HuH-7.5 (cell line): Measurements from ENCODE around the gene SGCB.
"Not testable (repeated sequence)": the region's sequence is repeated elsewhere in the genome, so short reads cannot be mapped to it uniquely, and the experiment has no call there.

ENCODE experiments used
- DNase-seq: peaks from one replicate; pipeline ENCODE4 v3.0.0; 2011; ENCODE audit warnings: low spot score

The SGCB gene, protein sequence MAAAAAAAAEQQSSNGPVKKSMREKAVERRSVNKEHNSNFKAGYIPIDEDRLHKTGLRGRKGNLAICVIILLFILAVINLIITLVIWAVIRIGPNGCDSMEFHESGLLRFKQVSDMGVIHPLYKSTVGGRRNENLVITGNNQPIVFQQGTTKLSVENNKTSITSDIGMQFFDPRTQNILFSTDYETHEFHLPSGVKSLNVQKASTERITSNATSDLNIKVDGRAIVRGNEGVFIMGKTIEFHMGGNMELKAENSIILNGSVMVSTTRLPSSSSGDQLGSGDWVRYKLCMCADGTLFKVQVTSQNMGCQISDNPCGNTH

DNA sequence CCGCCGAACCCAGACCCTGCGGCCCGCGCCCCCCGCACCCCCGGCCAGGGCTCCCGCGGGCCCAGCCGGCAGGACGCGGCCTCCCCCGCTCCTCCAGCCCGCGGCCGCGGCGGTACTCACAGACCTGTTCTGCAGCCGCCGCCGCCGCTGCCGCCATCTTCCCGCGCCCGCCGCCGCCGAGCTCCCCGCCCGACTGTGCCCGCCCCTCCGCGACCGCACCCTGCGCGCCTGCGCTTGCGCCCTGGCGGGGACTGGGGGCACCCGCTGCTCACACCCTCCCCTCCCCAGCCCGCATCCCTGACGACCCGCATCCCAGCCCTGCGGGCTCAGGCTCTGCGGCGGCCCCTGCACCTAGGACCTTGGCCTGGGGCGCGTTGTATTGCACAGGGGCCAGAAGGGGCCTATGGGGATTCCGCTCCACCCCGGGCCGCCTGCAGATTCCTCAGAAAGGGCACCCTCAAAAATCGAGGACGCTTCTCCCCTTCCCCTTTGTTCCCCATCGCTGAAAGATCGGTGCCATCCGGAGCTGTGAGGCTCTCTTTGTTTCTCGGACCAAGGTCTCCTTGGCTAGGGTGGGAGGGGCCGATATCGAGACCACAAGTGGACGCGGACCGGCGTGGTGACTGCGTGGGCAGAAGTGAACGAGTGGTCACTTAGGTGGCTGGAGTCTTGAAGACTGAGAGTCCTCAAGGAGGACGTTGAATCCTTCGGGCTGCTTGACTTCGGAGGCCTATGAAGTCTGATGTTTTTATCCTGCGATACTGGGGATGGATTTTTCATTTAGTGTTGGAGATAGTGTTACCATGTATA, at the start of gene SGCB:
Gene SGCB (minus strand): TSS at position 197 of the 810 bp plus-strand sequence. CDS start 40 bp downstream, at position 157.
- peak; percentile 75 for DNase-seq

DNA sequence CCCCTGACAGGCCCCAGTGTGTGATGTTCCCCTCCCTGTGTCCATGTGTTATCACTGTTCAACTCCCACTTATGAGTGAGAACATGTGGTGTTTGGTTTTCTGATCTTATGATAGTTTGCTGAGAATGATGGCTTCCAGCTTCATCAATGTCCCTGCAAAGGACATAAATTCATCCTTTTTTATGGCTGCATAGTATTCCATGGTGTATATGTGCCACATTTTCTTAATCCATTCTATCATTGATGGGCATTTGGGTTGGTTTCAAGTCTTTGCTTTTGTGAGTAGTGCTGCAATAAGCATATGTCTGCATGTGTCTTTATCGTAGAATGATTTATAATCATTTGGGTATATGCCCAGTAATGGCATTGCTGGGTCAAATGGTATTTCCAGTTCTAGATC, 48.3 kb upstream of the SGCB start:
- not testable (repeated sequence) for DNase-seq

DNA sequence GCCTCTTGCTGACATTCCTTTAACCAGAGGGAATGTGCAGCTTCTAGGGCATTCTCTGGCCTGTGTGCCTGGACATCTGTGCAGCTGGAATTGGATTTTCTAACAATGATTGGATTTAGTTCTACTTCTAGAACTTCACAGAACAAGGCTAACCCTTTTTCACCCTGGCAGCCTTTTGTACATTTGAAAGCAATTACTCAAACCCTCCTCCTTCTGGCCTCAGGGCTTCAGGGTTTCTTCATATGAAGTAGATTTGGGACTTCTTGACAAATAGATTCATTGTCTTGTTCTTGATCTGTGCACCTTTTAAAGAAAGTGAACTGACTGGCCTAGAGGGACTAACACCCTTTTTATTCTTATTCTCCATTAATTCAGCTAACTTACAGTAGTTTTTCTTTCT, 43.1 kb upstream of the SGCB start:
- DNase-seq = no peak

DNA sequence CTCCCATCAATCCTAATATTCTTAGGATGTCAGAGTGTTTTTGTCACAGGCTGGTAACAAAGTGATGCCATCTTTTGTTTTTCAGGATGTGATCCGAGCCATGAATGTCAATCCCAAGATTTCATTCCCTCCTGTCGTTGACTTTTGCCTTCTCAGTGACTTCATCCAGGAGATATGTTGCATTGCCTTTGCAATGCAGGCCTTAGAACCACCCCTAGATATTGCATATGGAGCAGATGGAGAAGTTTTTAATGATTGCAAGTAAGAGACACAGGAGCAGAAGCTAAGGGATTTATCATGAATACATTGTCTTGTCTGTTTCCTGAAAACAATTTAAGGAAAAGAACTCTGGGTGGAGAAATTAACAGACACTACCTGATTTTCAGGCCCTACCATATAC, 41.6 kb upstream of the SGCB start:
- DNase-seq = no peak

- DNase-seq = no peak
These were observed 38.6 kb upstream of the SGCB start for GRCh38 chr4:52076731-52077130.

GRCh38 chr4:52071791-52072546, 33.9 kb upstream of the SGCB start:
- DNase-seq = no peak

- DNase-seq = no peak
These were observed 31.5 kb upstream of the SGCB start for GRCh38 chr4:52069571-52069970.

DNA sequence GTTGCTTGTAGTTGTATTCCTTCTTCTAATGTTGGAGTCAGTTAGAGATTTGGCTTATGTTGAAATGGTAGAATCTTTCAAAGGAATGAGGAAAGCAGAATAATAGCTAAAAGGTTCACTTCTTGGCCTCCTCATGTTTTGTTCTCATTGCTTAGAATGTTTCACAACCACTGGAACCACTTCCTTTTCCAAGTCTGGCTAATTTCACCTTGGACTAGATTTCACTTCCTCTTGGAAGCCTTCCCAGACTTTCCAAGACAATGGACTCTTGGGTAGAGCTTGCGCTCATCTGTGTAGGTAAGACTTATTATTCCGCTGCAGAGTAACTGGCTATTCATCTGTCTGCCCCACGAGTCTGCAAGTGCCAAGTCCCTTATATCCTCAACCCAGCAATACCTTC, 21.3 kb upstream of the SGCB start:
- no peak for DNase-seq

DNA sequence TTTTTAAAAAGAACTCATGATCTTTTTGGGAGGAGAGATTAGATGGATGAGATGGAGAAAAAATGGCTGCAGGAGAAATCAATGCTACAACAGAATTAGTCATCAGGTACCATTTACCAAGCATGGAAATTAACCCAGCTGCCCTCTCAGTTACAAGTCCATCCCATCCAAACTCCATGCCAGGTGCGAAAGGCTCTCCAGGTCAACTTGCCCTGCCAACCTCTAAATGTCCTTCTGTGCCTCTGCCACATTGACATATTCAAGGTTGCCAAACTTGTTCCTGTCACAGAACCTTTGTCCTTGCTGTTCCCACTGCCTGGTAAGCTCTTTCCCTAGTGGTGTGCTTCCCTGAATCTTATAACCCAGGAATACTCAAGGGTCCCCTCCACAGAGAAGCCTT, 20.2 kb upstream of the SGCB start:
- no peak for DNase-seq

DNA sequence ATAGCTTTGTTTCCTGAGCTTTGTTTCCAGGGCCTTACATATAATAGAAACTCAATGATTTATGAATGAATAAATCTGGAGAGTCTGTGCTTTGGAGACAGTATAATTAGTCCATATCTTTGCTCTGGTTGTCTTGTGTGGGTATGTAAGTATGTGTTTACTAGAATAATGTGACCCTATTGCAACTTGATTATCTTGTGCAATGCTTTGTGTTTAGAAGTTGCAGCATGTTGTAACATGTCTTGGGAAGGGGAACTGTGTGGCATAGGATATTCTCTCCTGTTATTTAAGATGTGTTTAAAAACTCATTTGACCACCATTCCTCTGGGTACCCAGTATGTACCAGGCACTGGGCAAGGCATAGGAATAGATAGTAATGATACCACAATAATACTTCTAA, 19.1 kb upstream of the SGCB start:
- no peak for DNase-seq

DNA sequence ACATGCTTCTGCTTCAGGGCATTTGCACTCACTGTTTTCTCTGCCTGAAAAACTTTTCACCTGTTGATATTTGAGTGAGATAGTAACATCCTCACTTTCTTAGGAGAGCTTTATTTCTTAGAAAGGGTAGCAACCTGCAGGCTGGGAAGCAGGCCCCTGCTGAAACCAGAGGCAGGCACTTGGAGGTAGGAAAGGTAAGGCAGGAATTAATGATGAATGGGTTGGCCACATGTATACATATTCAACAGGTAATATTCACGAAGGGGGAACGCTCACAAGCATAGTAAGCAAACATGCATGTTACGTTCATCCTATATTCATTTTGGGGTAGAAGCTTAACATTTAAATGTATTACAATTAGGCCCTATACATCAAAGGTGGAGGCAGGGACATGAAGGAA, 16.2 kb upstream of the SGCB start:
- no peak for DNase-seq

- no peak for DNase-seq
These were observed 14.3 kb upstream of the SGCB start for GRCh38 chr4:52052475-52052780.

DNA sequence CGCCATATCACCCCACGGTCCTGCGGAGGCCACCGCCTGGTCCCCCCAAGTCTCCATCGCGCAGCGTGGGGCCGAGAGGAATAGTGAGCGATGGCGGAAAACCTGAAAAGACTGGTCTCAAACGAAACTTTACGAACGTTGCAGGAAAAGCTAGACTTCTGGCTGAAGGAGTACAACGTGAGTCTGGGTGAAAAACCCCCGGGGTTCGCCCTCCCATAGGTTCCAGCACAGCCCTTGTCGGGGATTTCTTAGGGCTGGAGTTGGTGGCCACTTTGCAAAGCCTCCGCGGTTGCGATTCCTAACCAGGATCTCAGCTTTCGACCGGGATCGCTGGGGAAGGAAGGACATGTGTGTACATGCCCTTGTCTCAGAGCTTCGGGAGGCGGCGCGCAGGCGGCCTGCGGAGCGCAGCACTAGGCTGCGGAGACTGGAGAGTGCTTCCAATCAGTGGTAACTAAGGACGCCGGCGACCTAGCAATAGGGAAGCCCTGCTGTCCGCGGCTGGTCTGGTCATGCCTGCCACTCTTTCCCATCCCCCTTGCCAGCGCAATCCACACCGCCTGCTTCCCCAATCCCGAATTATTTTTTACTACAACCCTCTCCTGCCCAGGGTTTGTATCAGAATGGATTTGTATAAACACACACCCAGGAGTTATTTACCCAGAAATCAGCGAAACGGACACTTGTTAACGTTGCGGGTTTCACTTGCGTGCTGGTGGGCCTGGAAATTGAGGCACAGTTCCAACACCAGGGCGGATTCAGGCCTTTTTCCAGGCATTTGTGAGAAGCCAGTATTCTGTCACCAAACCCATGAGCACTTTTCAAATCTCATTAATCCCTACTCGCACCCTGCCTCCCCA, 13.7 kb upstream of the SGCB start:
- DNase-seq = no peak

- no peak for DNase-seq
These were observed 13.1 kb upstream of the SGCB start, which contains the start of gene SPATA18 for GRCh38 chr4:52051213-52051614. SPATA18 (plus strand) TSS chr4:52051304; CDS start chr4:52051705, 401 bp downstream.

DNA sequence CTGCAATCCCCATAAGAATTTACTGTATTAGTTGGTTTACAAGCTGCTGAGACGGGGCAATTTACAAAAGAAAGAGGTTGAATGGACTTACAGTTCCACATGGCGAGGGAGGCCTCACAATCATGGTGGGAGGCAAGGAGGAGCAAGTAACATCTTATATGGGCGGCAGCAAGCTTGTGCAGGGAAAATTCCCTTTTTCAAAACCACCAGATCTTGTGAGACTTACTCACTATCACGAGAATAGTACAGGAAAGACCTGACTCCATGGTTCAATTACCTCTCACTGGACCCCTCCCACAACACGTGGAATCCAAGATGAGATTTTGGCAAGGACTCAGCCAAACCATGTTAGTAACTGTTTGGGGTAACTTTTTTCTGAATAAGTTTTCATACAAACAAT, 11.2 kb upstream of the SGCB start:
- no peak for DNase-seq

DNA sequence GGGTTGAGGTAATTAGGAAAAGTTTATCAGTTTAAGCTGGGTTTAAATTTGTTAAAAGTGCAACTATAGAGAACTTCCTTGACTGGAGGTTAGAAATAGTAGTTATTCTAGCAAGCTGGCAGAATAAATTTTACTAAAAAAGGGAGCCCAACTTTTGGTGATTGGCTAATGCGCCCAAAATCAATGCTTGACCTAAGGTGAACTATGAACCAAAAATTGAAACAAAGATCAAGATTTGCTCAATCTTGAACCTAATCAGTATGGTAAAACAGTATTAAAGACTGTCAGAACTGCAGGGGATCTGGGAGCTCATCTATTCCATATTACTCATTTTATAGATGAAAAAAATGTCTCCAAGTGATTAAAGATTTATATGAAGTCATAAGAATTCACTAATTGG, 6.9 kb upstream of the SGCB start:
- DNase-seq = no peak

DNA sequence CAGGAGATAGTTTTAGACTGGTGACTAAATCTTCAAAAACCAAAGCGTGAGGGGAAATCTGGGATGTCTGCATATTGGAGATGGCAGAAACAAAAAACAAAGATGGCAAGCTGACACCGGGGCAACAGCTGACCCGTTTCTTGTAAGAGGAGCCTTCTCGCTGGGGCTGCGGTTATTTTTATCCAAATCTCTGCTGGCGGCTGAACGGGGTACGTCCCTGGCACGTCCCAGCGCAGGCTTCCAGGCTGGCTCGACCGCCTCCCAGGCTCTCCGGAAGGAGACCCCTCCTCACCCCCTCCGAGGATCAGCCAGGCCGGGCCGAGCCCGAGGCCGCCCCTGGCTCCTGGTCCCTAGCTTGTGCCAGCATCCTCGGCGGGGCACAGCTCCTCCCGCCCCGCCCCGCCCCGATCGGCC, 403 bp downstream of the SGCB start:
- peak; percentile 48 for DNase-seq

DNA sequence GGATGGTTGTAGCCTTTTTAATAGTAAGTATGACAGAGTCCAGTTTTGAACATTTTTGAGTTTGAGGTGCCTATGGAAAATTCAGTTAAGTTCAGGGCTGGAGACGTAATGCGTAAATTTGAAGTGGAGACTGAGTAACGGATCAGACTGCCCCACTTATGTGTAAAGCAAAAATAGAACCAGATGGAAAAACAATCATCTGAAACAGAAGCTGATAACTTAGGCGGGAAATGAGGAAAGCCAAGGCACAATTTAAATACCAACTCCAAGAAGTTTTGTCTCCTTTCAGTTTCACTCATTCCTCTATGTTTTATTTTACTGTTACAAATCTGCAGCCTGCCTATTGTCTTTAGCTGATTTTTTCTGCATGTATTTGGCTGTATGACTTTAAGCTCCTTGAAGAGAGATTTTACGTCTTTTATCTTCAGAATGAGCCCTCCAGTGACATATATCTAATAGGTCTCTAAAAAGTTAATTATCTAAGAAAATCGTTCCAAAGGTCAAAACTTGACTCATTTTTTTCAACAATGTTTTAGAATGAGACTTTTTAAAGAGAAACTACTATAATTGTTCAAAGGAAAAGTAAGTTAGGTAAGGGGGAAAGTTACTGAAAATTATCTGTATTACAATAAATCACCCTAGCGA, 1.1 kb downstream of the SGCB start:
- DNase-seq = no peak

DNA sequence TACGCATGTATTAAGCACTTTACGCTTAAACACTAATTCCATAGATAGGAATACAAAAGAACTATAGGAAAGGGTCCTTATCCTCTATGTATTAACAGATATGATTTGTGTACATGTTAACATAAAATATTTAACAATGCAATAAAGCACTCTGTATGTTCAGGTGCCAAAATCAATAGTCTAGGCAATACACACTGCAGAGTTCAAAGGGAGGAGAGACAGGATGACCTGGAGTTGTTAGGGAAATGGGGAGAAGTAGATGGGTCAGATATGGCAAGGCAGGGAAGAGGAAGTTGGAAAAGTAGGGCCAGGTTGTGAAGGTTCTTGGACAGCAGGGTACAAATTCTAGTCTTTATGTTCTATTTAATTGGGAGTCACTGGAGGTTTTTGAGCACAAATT, 2.9 kb downstream of the SGCB start:
- DNase-seq = no peak

DNA sequence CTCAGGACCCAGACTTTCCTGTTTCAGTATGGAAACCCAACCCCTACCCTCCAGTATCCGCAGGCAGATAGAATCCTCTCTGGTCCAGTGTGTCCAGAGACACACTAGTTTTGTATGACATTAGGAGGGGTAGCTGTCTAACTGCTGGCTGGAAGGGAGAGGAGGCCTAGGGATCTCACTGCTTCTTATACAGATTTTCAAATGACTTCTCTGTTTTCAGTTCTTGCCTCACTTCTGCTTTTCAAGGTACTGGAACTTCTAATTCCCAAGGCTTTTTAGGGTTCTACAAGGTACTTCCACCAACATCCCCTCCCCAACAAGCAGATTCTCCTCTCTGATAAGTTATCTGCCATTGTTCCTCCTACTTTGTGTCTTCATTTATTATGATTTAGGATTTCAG, 6.1 kb downstream of the SGCB start:
- no peak for DNase-seq

DNA sequence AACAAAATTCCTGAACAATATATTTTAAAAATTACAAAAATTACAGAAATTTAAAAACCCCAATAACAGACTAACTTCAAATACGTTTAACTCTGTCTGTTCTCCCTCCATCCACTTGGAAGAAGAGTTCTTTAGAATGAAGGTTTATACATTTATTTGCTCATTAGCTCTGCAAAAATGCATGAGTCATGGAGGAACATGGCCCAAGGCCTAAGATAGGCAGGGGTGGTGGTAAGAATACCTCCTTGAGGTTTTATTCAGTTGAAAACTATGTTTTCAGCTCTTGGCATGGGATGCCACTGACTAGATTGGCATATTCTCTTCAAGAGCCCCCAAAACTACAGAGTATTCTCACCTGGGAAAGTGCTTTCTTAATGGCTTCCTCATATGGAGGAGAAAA, 9.1 kb downstream of the SGCB start:
- DNase-seq = no peak
